Thoracic aorta (tissue), 2 donors: ENCODE measurements around the gene EIF4G1. TPM values are rescaled to one million over a fixed set of nuclear protein-coding genes. Genes with fewer than 3 reads are reported as not detected.
A peak's percentile ranks its signal among the peaks of the same experiment; 100 is the strongest.

Experiments used
- ATAC-seq: fragments of 150-250 bp; one replicate; pipeline ENCODE4 v1.8.0; 2017; ENCODE audit warnings: low read depth; ENCODE audit not compliant: insufficient number of reproducible peaks, low FRiP score
- DNase-seq: peaks from one replicate; pipeline ENCODE4 v3.0.0-alpha.2; 2020; ENCODE audit warnings: low spot score
- H3K27ac ChIP-seq, 2 donors: fragments of 200-600 bp; sonication (generic); 1 replicate in 1 of 2; 2 replicates in 1 of 2; pipeline ENCODE4 v1.5.1; 2016; ENCODE audit warnings: mild to moderate bottlenecking in 2 of 2, moderate library complexity in 2 of 2
- H3K27me3 ChIP-seq: fragments of 200-600 bp; sonication (generic); replicated peaks from 2 replicates; pipeline ENCODE4 v1.6.0; 2016; ENCODE audit warnings: mild to moderate bottlenecking; ENCODE audit not compliant: insufficient read depth
- H3K36me3 ChIP-seq: fragments of 200-600 bp; sonication (generic); one replicate; pipeline ENCODE4 v1.5.1; 2016
- H3K4me1 ChIP-seq, 2 donors: fragments of 200-600 bp; sonication (generic); 1 replicate in 1 of 2; 2 replicates in 1 of 2; pipeline versions ENCODE4 v1.5.1 to v1.6.0; 2016; ENCODE audit warnings: low read depth in 2 of 2, mild to moderate bottlenecking in 1 of 2; ENCODE audit not compliant: control insufficient read depth in 1 of 2
- H3K4me3 ChIP-seq: fragments of 200-600 bp; sonication (generic); 2 replicates; pipeline ENCODE4 v1.5.1; 2016; ENCODE audit warnings: mild to moderate bottlenecking
- H3K9me3 ChIP-seq: fragments of 200-600 bp; sonication (generic); 2 replicates; pipeline ENCODE4 v1.5.1; 2016
- CTCF ChIP-seq: fragments of 200-600 bp; sonication (generic); IDR thresholded peaks from one replicate; pipeline ENCODE4 v1.5.1; 2019; ENCODE audit warnings: antibody characterized with exemption
- total RNA-seq, 2 donors: library from RNA; depleted of rRNA; stranded (reverse); fragments of >200 nt; gene quantifications; one replicate each; pipeline versions ENCODE4 v1.1.0 to v1.2.3, GENCODE V29; 2016

EIF4G1 gene
- total RNA-seq, 2 donors from 2014 or later, result 254 to 334 TPM

DNA sequence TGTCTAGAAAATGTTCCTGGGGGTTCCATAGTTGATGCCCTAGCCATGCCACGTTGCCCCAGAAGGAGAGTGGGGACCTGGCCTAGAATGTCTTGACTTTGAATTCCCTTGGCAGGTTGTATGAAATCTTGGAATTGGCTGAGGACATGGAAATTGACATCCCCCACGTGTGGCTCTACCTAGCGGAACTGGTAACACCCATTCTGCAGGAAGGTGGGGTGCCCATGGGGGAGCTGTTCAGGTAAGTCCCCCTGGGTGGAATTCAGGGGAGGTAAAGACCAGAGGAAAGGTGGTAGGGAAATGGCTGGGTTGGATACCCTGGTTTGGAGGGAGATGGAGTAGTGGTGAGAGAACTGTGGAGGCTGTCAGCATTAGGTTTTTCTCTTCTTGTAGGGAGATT, 14.1 kb downstream of the EIF4G1 start:
- H3K27ac ChIP-seq, result no peak overlapping the region
- H3K4me3 ChIP-seq, result no peak overlapping the region
- H3K36me3 ChIP-seq, result peaks cover 96% of the 10 kb centered on the region

GRCh38 chr3:184332370-184333090, 18.1 kb downstream of the EIF4G1 start:
- Histone ChIP-seq H3K36me3 (peaks cover 61% of the 10 kb centered on the region), H3K27ac (peak overlapping the region in 1 of 2 donors; percentile 64), H3K27me3 (no peaks in the 10 kb centered on the region), H3K4me3 (no peak overlapping the region), H3K9me3 (no peaks in the 10 kb centered on the region), H3K4me1 (peaks cover 3 to 19% of the 10 kb centered on the region in 2 donors)
- ATAC-seq (no peak), DNase-seq (no peak)
- no peak for TF ChIP-seq CTCF

More for the DNA sequence above, 14.1 kb downstream of the EIF4G1 start:
- ATAC-seq, result no peak
- Histone ChIP-seq H3K9me3 (no peaks in the 10 kb centered on the region), H3K27me3 (no peaks in the 10 kb centered on the region), H3K4me1 (peaks cover 0 to 3% of the 10 kb centered on the region in 2 donors)
- TF ChIP-seq CTCF, result no peak
- DNase-seq, result no peak

GRCh38 chr3:184333190-184333589, 18.8 kb downstream of the EIF4G1 start:
- peaks cover 9 to 25% of the 10 kb centered on the region in 2 donors for H3K4me1 ChIP-seq
- no peak for ATAC-seq

GRCh38 chr3:184333700-184334099, 19.3 kb downstream of the EIF4G1 start:
- DNase-seq, result no peak
- H3K4me1 ChIP-seq, result peaks cover 11 to 28% of the 10 kb centered on the region in 2 donors
- H3K27me3 ChIP-seq, result no peaks in the 10 kb centered on the region
- H3K4me3 ChIP-seq, result no peak overlapping the region
- ATAC-seq, result no peak
- H3K27ac ChIP-seq, result peak overlapping the region; percentile 3 to 94
- no peak for TF ChIP-seq CTCF
- H3K9me3 ChIP-seq, result no peaks in the 10 kb centered on the region
- H3K36me3 ChIP-seq, result peaks cover 50% of the 10 kb centered on the region

More at GRCh38 chr3:184333190-184333589, 18.8 kb downstream of the EIF4G1 start:
- H3K9me3 ChIP-seq, result no peaks in the 10 kb centered on the region
- no peaks in the 10 kb centered on the region for H3K27me3 ChIP-seq
- DNase-seq, result no peak
- H3K36me3 ChIP-seq, result peaks cover 55% of the 10 kb centered on the region
- TF ChIP-seq CTCF, result no peak
- H3K4me3 ChIP-seq, result no peak overlapping the region
- H3K27ac ChIP-seq, result peak overlapping the region; percentile 3 to 64

GRCh38 chr3:184334470-184335158, 20.2 kb downstream of the EIF4G1 start:
- Histone ChIP-seq H3K36me3 (peaks cover 40% of the 10 kb centered on the region), H3K4me1 (peaks cover 15 to 37% of the 10 kb centered on the region in 2 donors), H3K27me3 (no peaks in the 10 kb centered on the region), H3K4me3 (no peak overlapping the region), H3K9me3 (no peaks in the 10 kb centered on the region), H3K27ac (peak overlapping the region; percentile 92 to 94)
- ATAC-seq, result no peak
- no peak for TF ChIP-seq CTCF
- DNase-seq, result no peak
